Endothelial cell of umbilical vein (primary cell): ENCODE data around the gene TRAPPC4. TPM values are rescaled to one million over a fixed set of nuclear protein-coding genes. Genes with fewer than 3 reads are reported as not detected.

Source experiments
- BruUV-seq: library from RNA; stranded (reverse); fragments of 400-500 nt; replicated peaks from 2 replicates; lab custom pipeline; 2021; lab: Mats Ljungman, UMichigan
- CTCF ChIA-PET: fragments of 300-600, 350-600 bp; sonication (Branson Sonifier 250); formaldehyde crosslinking; loops from one replicate; lab custom pipeline; 2021; ENCODE audit warnings: antibody characterized with exemption, inconsistent platforms; lab: Charles Lee
- POLR2A ChIA-PET: fragments of 300-600, 350-600 bp; sonication (Branson Sonifier 250); formaldehyde crosslinking; loops from one replicate; lab custom pipeline; 2021; ENCODE audit warnings: antibody characterized with exemption, inconsistent platforms; lab: Charles Lee
- DNase-seq: peaks from one replicate; pipeline ENCODE4 v3.0.0-alpha.2; 2011; ENCODE audit warnings: low read depth, low spot score
- FAIRE-seq: peaks from 2 replicates; lab custom pipeline; 2011; peaks lifted over from hg19 to GRCh38; lab: Jason Lieb, UNC
- H2AFZ ChIP-seq: 2 replicates; pipeline ENCODE4 v1.6.0; 2012; ENCODE audit warnings: low read depth, low read length, control low read depth, inconsistent platforms
- H3K27ac ChIP-seq: 2 replicates; pipeline ENCODE4 v1.5.1; 2011; ENCODE audit warnings: low read depth, mild to moderate bottlenecking, control low read depth, low read length, moderate library complexity; ENCODE audit not compliant: insufficient read depth
- H3K27me3 ChIP-seq, 2 experiments: 2 replicates each; pipeline versions ENCODE4 v1.6.0 to v1.6.1; 2011; ENCODE audit warnings: low read length in 2 of 2, mixed read lengths in 1 of 2; ENCODE audit not compliant: control insufficient read depth in 2 of 2, insufficient read depth in 2 of 2
- H3K36me3 ChIP-seq, 2 experiments: 2 replicates in 1 of 2; 3 replicates in 1 of 2; pipeline ENCODE4 v1.5.1; 2011; ENCODE audit warnings: low read length in 2 of 2, mild to moderate bottlenecking in 1 of 2, moderate library complexity in 1 of 2; ENCODE audit not compliant: control insufficient read depth in 2 of 2, insufficient read depth in 2 of 2; ENCODE audit errors: extremely low read depth in 1 of 2
- H3K4me1 ChIP-seq: 3 replicates; pipeline ENCODE4 v1.5.1; 2011; ENCODE audit warnings: mild to moderate bottlenecking, low read length; ENCODE audit not compliant: control insufficient read depth, insufficient read depth; ENCODE audit errors: extremely low read depth
- H3K4me2 ChIP-seq: 2 replicates; pipeline ENCODE4 v1.6.1; 2011; ENCODE audit warnings: low read length, control low read depth, mixed read lengths; ENCODE audit not compliant: insufficient read depth
- H3K4me3 ChIP-seq, 3 experiments: fragments of 200-600 bp in 1 of 3; sonication (generic), shearing (Covaris generic) in 1 of 3; replicated peaks in 1 of 3; 2 replicates each; pipeline ENCODE4 v1.5.1; 2011 to 2016; ENCODE audit warnings: control low read depth in 3 of 3, low read length in 3 of 3, mild to moderate bottlenecking in 2 of 3, inconsistent platforms in 1 of 3, low read depth in 1 of 3, moderate library complexity in 1 of 3; ENCODE audit not compliant: insufficient read depth in 1 of 3
- H3K79me2 ChIP-seq: 2 replicates; pipeline ENCODE4 v1.6.0; 2012; ENCODE audit warnings: low read length, inconsistent platforms; ENCODE audit not compliant: control insufficient read depth, insufficient read depth
- H3K9ac ChIP-seq: replicated peaks from 2 replicates; pipeline ENCODE3; 2011; ENCODE audit warnings: low read length, control low read depth; ENCODE audit not compliant: insufficient read depth; ENCODE audit errors: extremely low read depth
- H3K9me1 ChIP-seq: replicated peaks from 3 replicates; pipeline ENCODE4 v1.6.0; 2011; ENCODE audit warnings: mild to moderate bottlenecking, low read length; ENCODE audit not compliant: control insufficient read depth, insufficient read depth; ENCODE audit errors: extremely low read depth
- H3K9me3 ChIP-seq: replicated peaks from 2 replicates; pipeline ENCODE4 v1.5.1; 2012; ENCODE audit warnings: low read length, inconsistent platforms; ENCODE audit not compliant: control insufficient read depth, insufficient read depth
- H4K20me1 ChIP-seq: replicated peaks from 2 replicates; pipeline ENCODE3; 2011; ENCODE audit warnings: mild to moderate bottlenecking, low read length; ENCODE audit not compliant: control insufficient read depth, insufficient read depth; ENCODE audit errors: extremely low read depth
- CTCF ChIP-seq, 2 donors: IDR thresholded peaks; 1 replicate in 1 of 2; 2 replicates in 1 of 2; pipeline ENCODE4 v1.5.1; 2011; ENCODE audit warnings: low read length in 2 of 2, mild to moderate bottlenecking in 2 of 2, moderate library complexity in 2 of 2, control low read depth in 1 of 2, inconsistent platforms in 1 of 2, low read depth in 1 of 2; ENCODE audit not compliant: insufficient read depth in 1 of 2; ENCODE audit errors: extremely low read depth in 1 of 2
- EZH2 ChIP-seq: IDR thresholded peaks from 2 replicates; pipeline ENCODE4 v1.6.1; 2012; ENCODE audit warnings: borderline replicate concordance, low read depth, mild to moderate bottlenecking, moderate library complexity, low read length, inconsistent platforms; ENCODE audit not compliant: severe bottlenecking
- FOS ChIP-seq: IDR thresholded peaks from 2 replicates; pipeline ENCODE4 v1.6.1; 2011; ENCODE audit warnings: mild to moderate bottlenecking, low read length, moderate library complexity, borderline replicate concordance; ENCODE audit not compliant: insufficient read depth
- GATA2 ChIP-seq: IDR thresholded peaks from 2 replicates; pipeline ENCODE4 v1.7.0; 2011; ENCODE audit warnings: low read depth, mild to moderate bottlenecking, moderate library complexity, mixed read lengths, low read length; ENCODE audit not compliant: insufficient read length, insufficient read depth
- JUN ChIP-seq: IDR thresholded peaks from 2 replicates; pipeline ENCODE4 v1.6.1; 2011; ENCODE audit warnings: borderline replicate concordance, low read depth; ENCODE audit not compliant: insufficient read length, insufficient read depth
- MAX ChIP-seq: IDR thresholded peaks from 2 replicates; pipeline ENCODE4 v1.6.1; 2011; ENCODE audit not compliant: insufficient read depth, insufficient read length
- MYC ChIP-seq: IDR thresholded peaks from one replicate; pipeline ENCODE4 v1.6.1; 2011; ENCODE audit warnings: mild to moderate bottlenecking, low read depth, low read length
- POLR2A ChIP-seq: IDR thresholded peaks from 2 replicates; pipeline ENCODE4 v1.6.1; 2012; ENCODE audit warnings: low read depth, mild to moderate bottlenecking, control low read depth, low read length
- POLR2AphosphoS5 ChIP-seq: IDR thresholded peaks from 2 replicates; pipeline ENCODE4 v1.6.1; 2012; ENCODE audit warnings: low read depth, mild to moderate bottlenecking, control low read depth, low read length, moderate library complexity; ENCODE audit not compliant: insufficient read depth
- dilution Hi-C: fragments of 300-500 bp; cut with MboI; formaldehyde crosslinking; loops from one replicate; pipeline ENCODE4 v1.15.0; 2019; ENCODE audit warnings: low sequenced_read_pairs; ENCODE audit not compliant: extremely low pct_ligation_motif_present
- intact Hi-C: fragments of 100-400 bp; cut with micrococcal nuclease; formaldehyde crosslinking; loops from one replicate; pipeline ENCODE4 v1.10.0; 2022
- polyA plus RNA-seq, 4 experiments: library from polyadenylated mRNA; depleted of rRNA in 3 of 4; stranded (reverse) in 3 of 4; unstranded in 1 of 4; fragments of >200 nt; gene quantifications; 2 replicates each; pipeline versions ENCODE4 v1.2.1 to v1.2.3, GENCODE V29; 2011 to 2012; ENCODE audit warnings: missing spikeins in 1 of 4
- total RNA-seq: library from RNA; stranded (reverse); gene quantifications from 2 replicates; pipeline ENCODE4 v1.2.3, GENCODE V29; 2021

The TRAPPC4 gene
- total and polyA plus RNA-seq, 2 donors (not counting 3 experiments of a cell fraction or from before 2014, with no cell fraction given): 64.2 to 224 TPM

GRCh38 chr11:119015054-119015611 lies 3.4 kb upstream of the TRAPPC4 start:
- intact Hi-C loops: loop anchor here (5.0 kb wide), 1 partner anchor 88 kb away; the partner anchor contains the start of gene BCL9L
- DNase-seq (no peak), FAIRE-seq (no peak)
- Histone ChIP-seq H4K20me1 (no peaks in the 10 kb centered on the region), H3K27ac (no peak overlapping the region), H3K27me3 (no peaks in the 10 kb centered on the region), H3K79me2 (peaks cover 39% of the 10 kb centered on the region), H3K4me3 (no peak overlapping the region), H3K36me3 (peaks cover 19 to 21% of the 10 kb centered on the region in 2 experiments), H2AFZ (no peak overlapping the region), H3K9ac (no peak overlapping the region), H3K4me1 (peaks cover 16% of the 10 kb centered on the region), H3K4me2 (no peak overlapping the region), H3K9me1 (no peaks in the 10 kb centered on the region), H3K9me3 (no peaks in the 10 kb centered on the region)
- ChIA-PET POLR2A (interaction anchor here (0.6 kb wide), 1 partner anchor 19 kb away, joined by 3 read pairs; no protein-coding TSS in a partner anchor), CTCF (interaction anchor here (1.0 to 1.5 kb wide), 3 partner anchors 12 to 87 kb away, joined by 3 to 4 read pairs (median 4); partner anchors contain the start of gene CENATAC)
- dilution Hi-C loops: no loop called here
- TF ChIP-seq MYC (no peak), POLR2AphosphoS5 (no peak), GATA2 (no peak)
- no TSS peak for BruUV-seq

GRCh38 chr11:119016216-119017009 lies 2.2 kb upstream of the TRAPPC4 start:
- H2AFZ ChIP-seq: no peak overlapping the region
- no peak for DNase-seq
- POLR2A ChIA-PET: no interaction called here
- CTCF ChIA-PET: interaction anchor here (1.4 kb wide), 1 partner anchor 19 kb away, joined by 4 read pairs; the partner anchor contains the start of gene CENATAC
- peaks cover 44% of the 10 kb centered on the region for H3K79me2 ChIP-seq
- no peak for FAIRE-seq
- no peaks in the 10 kb centered on the region for H4K20me1 ChIP-seq
- no peaks in the 10 kb centered on the region for H3K27me3 ChIP-seq
- H3K4me2 ChIP-seq: peak overlapping the region; percentile 79
- H3K4me3 ChIP-seq: peak overlapping the region in 1 of 3 experiments; percentile 98
- H3K9ac ChIP-seq: peak overlapping the region; percentile 85
- no peak overlapping the region for H3K27ac ChIP-seq
- TF ChIP-seq GATA2 (no peak), MYC (no peak), EZH2 (no peak), MAX (no peak), CTCF (IDR thresholded peaks at IDR 0.05; ENCODE audit: extremely low read depth in 1 of 2, insufficient read depth in 1 of 2, low read depth in 1 of 2, low read length in 2 of 2) (no peak), POLR2AphosphoS5 (no peak), POLR2A (no peak), JUN (no peak), FOS (no peak)
- H3K9me1 ChIP-seq: no peaks in the 10 kb centered on the region
- intact Hi-C loops: loop anchor here (5.0 kb wide), 1 partner anchor 89 kb away; the partner anchor contains the start of gene BCL9L
- peaks cover 18% of the 10 kb centered on the region for H3K4me1 ChIP-seq
- dilution Hi-C loops: no loop called here
- H3K9me3 ChIP-seq: no peaks in the 10 kb centered on the region
- no TSS peak for BruUV-seq
- peaks cover 21% of the 10 kb centered on the region in 2 experiments for H3K36me3 ChIP-seq
